SH-SY5Y (cell line): Measurements from ENCODE around the gene FRMD4A.

ENCODE experiments used
- GATA2 ChIP-seq: IDR thresholded peaks from 2 replicates; pipeline ENCODE4 v1.6.1; 2011; ENCODE audit warnings: mild to moderate bottlenecking, low read depth, low read length
- GATA3 ChIP-seq: IDR thresholded peaks from 2 replicates; pipeline ENCODE4 v1.6.1; 2011; ENCODE audit warnings: low read depth, mild to moderate bottlenecking, low read length, moderate library complexity

The FRMD4A gene

GRCh38 chr10:13722747-13723653, 607.7 kb downstream of the FRMD4A start:
- TF ChIP-seq GATA3 = no peak
- no peak for TF ChIP-seq GATA2

GRCh38 chr10:13721486-13721885, 609.2 kb downstream of the FRMD4A start:
- TF ChIP-seq GATA2 (no peak), GATA3 (no peak)

- no peak for TF ChIP-seq GATA3
- no peak for TF ChIP-seq GATA2
Observed at GRCh38 chr10:13720699-13721098, 610.0 kb downstream of the FRMD4A start.

GRCh38 chr10:13719425-13719824, 611.3 kb downstream of the FRMD4A start:
- no peak for TF ChIP-seq GATA3
- TF ChIP-seq GATA2 = no peak

GRCh38 chr10:13718820-13719219, 611.9 kb downstream of the FRMD4A start:
- no peak for TF ChIP-seq GATA2
- no peak for TF ChIP-seq GATA3

GRCh38 chr10:13717936-13718772, 612.6 kb downstream of the FRMD4A start:
- TF ChIP-seq GATA3 (no peak), GATA2 (no peak)

GRCh38 chr10:13717571-13717935, 613.2 kb downstream of the FRMD4A start:
- TF ChIP-seq GATA3 (no peak), GATA2 (no peak)

GRCh38 chr10:13716081-13717071, 614.3 kb downstream of the FRMD4A start:
- no peak for TF ChIP-seq GATA3
- no peak for TF ChIP-seq GATA2

GRCh38 chr10:13715100-13715499, 615.6 kb downstream of the FRMD4A start:
- no peak for TF ChIP-seq GATA2
- no peak for TF ChIP-seq GATA3

GRCh38 chr10:13712837-13713581, 617.7 kb downstream of the FRMD4A start:
- TF ChIP-seq GATA3 (no peak), GATA2 (no peak)

- TF ChIP-seq GATA3 = no peak
- no peak for TF ChIP-seq GATA2
Observed at GRCh38 chr10:13712476-13712836, 618.3 kb downstream of the FRMD4A start.

- TF ChIP-seq GATA3 = no peak
- no peak for TF ChIP-seq GATA2
Observed at GRCh38 chr10:13711291-13711690, 619.4 kb downstream of the FRMD4A start.
